Lower leg skin (tissue), 3 donors: ENCODE data around the gene ARMH3.

ENCODE experiments used
- CTCF ChIP-seq, 3 donors: fragments of 450-650 bp; IDR thresholded peaks; one replicate each; pipeline ENCODE4 v1.5.1; 2016; ENCODE audit warnings: antibody characterized with exemption in 3 of 3, mild to moderate bottlenecking in 3 of 3, moderate library complexity in 2 of 3
- POLR2A ChIP-seq, 2 donors: fragments of 450-650 bp; IDR thresholded peaks; one replicate each; pipeline ENCODE4 v1.6.1; 2016 to 2017; ENCODE audit warnings: antibody characterized with exemption in 2 of 2, mild to moderate bottlenecking in 1 of 2, moderate library complexity in 1 of 2

DNA sequence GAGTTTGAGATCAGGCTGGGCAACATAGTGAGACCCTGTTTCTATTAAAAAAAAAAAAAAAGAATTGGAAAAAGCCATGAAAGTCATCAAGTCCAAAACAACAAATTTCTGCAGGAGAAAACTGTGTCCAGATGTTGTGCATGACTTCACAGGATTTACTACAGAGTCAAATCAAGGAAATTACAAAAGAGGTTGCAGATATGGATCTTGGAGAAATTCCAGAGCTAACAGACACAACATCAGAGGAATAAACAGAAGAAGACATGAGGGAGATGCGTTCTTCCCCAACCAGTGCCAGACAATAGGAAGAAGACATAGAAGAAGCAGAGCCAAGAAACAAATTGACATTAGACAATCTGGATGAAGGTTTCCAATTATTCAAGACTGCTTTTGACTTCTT, 188.0 kb downstream of the ARMH3 start:
- TF ChIP-seq CTCF (IDR thresholded peaks at IDR 0.05) (no peak), POLR2A (IDR thresholded peaks at IDR 0.05) (no peak)
